ENCODE results near the gene KCTD1. TPM values are rescaled to one million over a fixed set of nuclear protein-coding genes. Genes with fewer than 3 reads are reported as not detected.

The KCTD1 gene
- total RNA-seq, 1 donor from 2014 or later: 31.8 TPM

DNA sequence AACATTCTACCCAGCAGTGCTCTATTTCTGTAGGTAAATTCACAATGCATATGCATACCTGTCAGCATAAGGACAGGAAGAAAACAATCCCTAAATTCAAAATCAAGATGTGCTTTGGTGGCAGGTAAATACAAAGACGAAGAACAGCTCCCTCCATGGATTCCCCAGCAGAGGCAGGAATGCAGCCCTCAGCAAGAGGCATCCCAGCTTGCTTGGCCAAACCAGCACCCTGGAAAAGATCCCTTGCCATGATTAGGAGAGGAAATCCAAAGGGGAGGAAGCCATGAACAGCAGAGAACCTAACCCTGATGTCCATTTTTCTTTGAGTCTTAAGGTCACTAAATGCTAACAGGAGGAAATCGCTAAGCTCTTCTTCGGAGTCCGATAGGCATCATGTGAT is 91.2 kb downstream of the KCTD1 start:
- FAIRE-seq: no peak
- Histone ChIP-seq H4K20me1 (ENCODE audit: insufficient read depth, low read length) (no peaks in the 10 kb centered on the region), H3K27ac (ENCODE audit: low read depth, low read length) (no peak overlapping the region), H2AFZ (ENCODE audit: low read depth, low read length) (no peak overlapping the region), H3K79me2 (ENCODE audit: insufficient read depth, low read length) (no peaks in the 10 kb centered on the region), H3K4me2 (ENCODE audit: low read length) (no peak overlapping the region), H3K9ac (ENCODE audit: low read length) (no peak overlapping the region), H3K4me1 (ENCODE audit: insufficient read depth, low read length) (peaks cover 26% of the 10 kb centered on the region), H3K9me3 (ENCODE audit: insufficient read depth, low read depth, low read length) (no peaks in the 10 kb centered on the region), H3K27me3 (ENCODE audit: insufficient read depth, low read length) (no peaks in the 10 kb centered on the region), H3K4me3 (ENCODE audit: insufficient read depth, low read depth, low read length) (no peak overlapping the region), H3K36me3 (ENCODE audit: insufficient read depth, low read length) (peaks cover 8% of the 10 kb centered on the region)
- H3K4me3 Mint-ChIP-seq (ENCODE audit: unreplicated experiment): no peak overlapping the region
- H3K9me3 Mint-ChIP-seq (ENCODE audit: unreplicated experiment): no peaks in the 10 kb centered on the region
- no peak overlapping the region for H3K27ac Mint-ChIP-seq (ENCODE audit: unreplicated experiment)
- peaks cover 24% of the 10 kb centered on the region for H3K4me1 Mint-ChIP-seq (ENCODE audit: low read depth, unreplicated experiment)
- TF ChIP-seq, protein P1, sequence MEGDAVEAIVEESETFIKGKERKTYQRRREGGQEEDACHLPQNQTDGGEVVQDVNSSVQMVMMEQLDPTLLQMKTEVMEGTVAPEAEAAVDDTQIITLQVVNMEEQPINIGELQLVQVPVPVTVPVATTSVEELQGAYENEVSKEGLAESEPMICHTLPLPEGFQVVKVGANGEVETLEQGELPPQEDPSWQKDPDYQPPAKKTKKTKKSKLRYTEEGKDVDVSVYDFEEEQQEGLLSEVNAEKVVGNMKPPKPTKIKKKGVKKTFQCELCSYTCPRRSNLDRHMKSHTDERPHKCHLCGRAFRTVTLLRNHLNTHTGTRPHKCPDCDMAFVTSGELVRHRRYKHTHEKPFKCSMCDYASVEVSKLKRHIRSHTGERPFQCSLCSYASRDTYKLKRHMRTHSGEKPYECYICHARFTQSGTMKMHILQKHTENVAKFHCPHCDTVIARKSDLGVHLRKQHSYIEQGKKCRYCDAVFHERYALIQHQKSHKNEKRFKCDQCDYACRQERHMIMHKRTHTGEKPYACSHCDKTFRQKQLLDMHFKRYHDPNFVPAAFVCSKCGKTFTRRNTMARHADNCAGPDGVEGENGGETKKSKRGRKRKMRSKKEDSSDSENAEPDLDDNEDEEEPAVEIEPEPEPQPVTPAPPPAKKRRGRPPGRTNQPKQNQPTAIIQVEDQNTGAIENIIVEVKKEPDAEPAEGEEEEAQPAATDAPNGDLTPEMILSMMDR (IDR thresholded peaks at IDR 0.05; ENCODE audit: insufficient read depth, low read depth, low read length): no peak
- no peak for TF ChIP-seq EZH2 (IDR thresholded peaks at IDR 0.05; ENCODE audit: insufficient read depth, low read length)
- peaks cover 27% of the 10 kb centered on the region for H3K36me3 Mint-ChIP-seq (ENCODE audit: low read depth, unreplicated experiment)
- peaks cover under 1% of the 10 kb centered on the region for H3K27me3 Mint-ChIP-seq (ENCODE audit: low read depth, unreplicated experiment)
- no peak for DNase-seq (ENCODE audit: low read depth)

DNA sequence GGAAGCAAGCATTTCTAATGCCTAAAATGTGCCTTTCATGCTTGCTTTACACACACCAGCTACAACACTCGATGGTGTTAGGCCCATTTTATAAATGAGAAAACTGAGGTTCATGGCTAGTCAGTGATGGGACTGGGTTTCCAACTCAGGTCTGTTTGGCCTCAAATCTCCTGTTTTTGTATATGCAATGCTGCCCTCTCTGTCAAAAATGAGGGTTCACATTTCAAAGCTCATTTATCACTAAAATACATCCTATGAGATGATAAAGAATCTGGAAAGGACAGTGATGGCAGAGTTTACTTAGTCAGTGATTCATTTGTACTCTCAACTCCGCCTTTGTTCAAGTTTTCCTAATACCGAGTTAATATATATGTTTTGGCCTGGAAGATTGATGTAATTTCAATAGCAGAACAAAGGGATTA is 92.3 kb downstream of the KCTD1 start:
- Histone ChIP-seq H3K36me3 (ENCODE audit: insufficient read depth, low read length) (peaks cover 8% of the 10 kb centered on the region), H3K79me2 (ENCODE audit: insufficient read depth, low read length) (no peaks in the 10 kb centered on the region), H3K4me2 (ENCODE audit: low read length) (no peak overlapping the region), H3K4me1 (ENCODE audit: insufficient read depth, low read length) (peaks cover 23% of the 10 kb centered on the region), H3K9ac (ENCODE audit: low read length) (no peak overlapping the region), H3K27me3 (ENCODE audit: insufficient read depth, low read length) (no peaks in the 10 kb centered on the region), H3K27ac (ENCODE audit: low read depth, low read length) (no peak overlapping the region), H4K20me1 (ENCODE audit: insufficient read depth, low read length) (no peaks in the 10 kb centered on the region), H2AFZ (ENCODE audit: low read depth, low read length) (no peak overlapping the region), H3K4me3 (ENCODE audit: insufficient read depth, low read depth, low read length) (no peak overlapping the region), H3K9me3 (ENCODE audit: insufficient read depth, low read depth, low read length) (no peaks in the 10 kb centered on the region)
- FAIRE-seq (no peak), DNase-seq (ENCODE audit: low read depth) (no peak)
- no peaks in the 10 kb centered on the region for H3K9me3 Mint-ChIP-seq (ENCODE audit: unreplicated experiment)
- peaks cover 21% of the 10 kb centered on the region for H3K36me3 Mint-ChIP-seq (ENCODE audit: low read depth, unreplicated experiment)
- H3K27ac Mint-ChIP-seq (ENCODE audit: unreplicated experiment): no peak overlapping the region
- TF ChIP-seq EZH2 (IDR thresholded peaks at IDR 0.05; ENCODE audit: insufficient read depth, low read length): no peak
- TF ChIP-seq, protein P1 (IDR thresholded peaks at IDR 0.05; ENCODE audit: insufficient read depth, low read depth, low read length): no peak
- peaks cover 4% of the 10 kb centered on the region for H3K27me3 Mint-ChIP-seq (ENCODE audit: low read depth, unreplicated experiment)
- no peak overlapping the region for H3K4me3 Mint-ChIP-seq (ENCODE audit: unreplicated experiment)
- peaks cover 19% of the 10 kb centered on the region for H3K4me1 Mint-ChIP-seq (ENCODE audit: low read depth, unreplicated experiment)

DNA sequence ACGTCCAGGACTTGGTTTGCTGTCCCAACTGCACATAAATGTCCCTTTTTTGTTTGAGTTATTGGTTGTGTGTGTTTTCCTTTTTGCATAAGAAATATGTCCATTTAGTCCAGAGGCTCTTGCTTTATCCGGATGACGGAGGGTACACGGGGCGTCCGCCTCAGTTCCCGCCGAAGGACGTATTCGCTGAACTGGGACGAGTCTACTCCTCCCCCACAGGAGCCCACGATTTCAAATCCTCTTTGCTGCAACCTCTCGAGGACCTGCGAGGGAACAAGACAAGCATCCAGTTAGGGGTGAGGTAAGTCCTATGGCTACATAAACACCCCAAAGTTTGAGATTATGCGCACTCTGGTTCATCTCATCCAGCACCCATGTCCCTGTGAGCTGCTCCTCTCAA is 92.7 kb downstream of the KCTD1 start:
- H3K27me3 ChIP-seq (ENCODE audit: insufficient read depth, low read length): no peaks in the 10 kb centered on the region
- H3K79me2 ChIP-seq (ENCODE audit: insufficient read depth, low read length): no peaks in the 10 kb centered on the region

More for the DNA sequence above, 92.7 kb downstream of the KCTD1 start:
- H3K36me3 ChIP-seq (ENCODE audit: insufficient read depth, low read length): peaks cover 8% of the 10 kb centered on the region
- TF ChIP-seq, protein P1 (IDR thresholded peaks at IDR 0.05; ENCODE audit: insufficient read depth, low read depth, low read length): no peak
- no peak for TF ChIP-seq EZH2 (IDR thresholded peaks at IDR 0.05; ENCODE audit: insufficient read depth, low read length)
- peaks cover 15% of the 10 kb centered on the region for H3K4me1 Mint-ChIP-seq (ENCODE audit: low read depth, unreplicated experiment)
- no peaks in the 10 kb centered on the region for H3K9me3 ChIP-seq (ENCODE audit: insufficient read depth, low read depth, low read length)
- peaks cover 6% of the 10 kb centered on the region for H3K27me3 Mint-ChIP-seq (ENCODE audit: low read depth, unreplicated experiment)
- DNase-seq (ENCODE audit: low read depth): no peak
- H3K9me3 Mint-ChIP-seq (ENCODE audit: unreplicated experiment): no peaks in the 10 kb centered on the region
- no peak overlapping the region for H3K4me3 Mint-ChIP-seq (ENCODE audit: unreplicated experiment)
- H3K36me3 Mint-ChIP-seq (ENCODE audit: low read depth, unreplicated experiment): peaks cover 21% of the 10 kb centered on the region
- no peak overlapping the region for H3K27ac Mint-ChIP-seq (ENCODE audit: unreplicated experiment)
- H3K4me1 ChIP-seq (ENCODE audit: insufficient read depth, low read length): peaks cover 19% of the 10 kb centered on the region
- no peak for FAIRE-seq
- no peak overlapping the region for H3K9ac ChIP-seq (ENCODE audit: low read length)
- H3K4me3 ChIP-seq (ENCODE audit: insufficient read depth, low read depth, low read length): no peak overlapping the region
- H2AFZ ChIP-seq (ENCODE audit: low read depth, low read length): no peak overlapping the region
- H3K4me2 ChIP-seq (ENCODE audit: low read length): no peak overlapping the region
- no peaks in the 10 kb centered on the region for H4K20me1 ChIP-seq (ENCODE audit: insufficient read depth, low read length)
- no peak overlapping the region for H3K27ac ChIP-seq (ENCODE audit: low read depth, low read length)

Measured in astrocyte (in vitro differentiated cells and primary cell).